NCI-H2081 (cell line): Measurements from ENCODE around the gene TBC1D16.
A peak's percentile ranks its signal among the peaks of the same experiment; 100 is the strongest.
"Not testable (repeated sequence)": the region's sequence is repeated elsewhere in the genome, so short reads cannot be mapped to it uniquely, and the experiment has no call there.

Experiments used
- DNase-seq, 2 experiments: peaks; one replicate each; lab custom pipeline; 2025; lab: John Stamatoyannopoulos, UW

TBC1D16 gene

DNA sequence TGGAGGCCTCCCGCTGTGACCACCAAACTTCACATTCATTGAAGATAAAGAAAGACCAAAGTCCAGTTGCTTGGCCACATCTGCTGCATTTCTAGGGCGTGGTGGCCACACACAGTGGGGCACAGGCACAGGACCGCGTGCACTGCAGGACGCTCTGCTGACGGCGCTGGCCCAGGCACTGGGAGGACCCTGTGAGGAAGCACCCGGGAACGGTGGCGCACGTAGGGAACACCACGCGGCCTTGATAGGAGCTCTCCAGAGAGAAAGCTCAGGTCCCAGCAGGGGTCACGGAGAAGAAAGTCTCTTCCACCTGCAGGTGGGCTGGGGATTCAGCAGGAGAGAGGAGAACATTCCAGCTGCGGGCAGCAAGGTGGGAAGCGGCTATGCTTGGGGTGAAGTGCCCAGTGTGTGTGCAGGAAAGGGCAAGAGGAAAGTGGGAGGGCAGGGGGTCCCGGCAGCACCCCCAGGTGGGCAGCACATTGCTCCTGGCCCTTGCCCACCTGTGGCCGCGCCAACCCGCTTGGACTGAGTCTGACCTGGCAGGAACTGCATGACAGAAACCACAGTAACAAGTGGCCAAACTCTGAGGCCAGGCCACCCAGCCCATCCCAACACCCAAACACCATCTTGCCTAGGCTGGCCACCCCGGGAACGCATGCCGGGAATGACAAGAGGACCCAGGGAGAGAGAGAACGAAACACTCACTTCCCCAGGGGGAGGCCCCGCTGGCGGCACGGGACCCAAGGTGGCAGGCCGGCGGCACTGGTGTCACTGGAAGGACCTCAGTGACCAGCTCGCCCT, 32.8 kb downstream of the TBC1D16 start:
- DNase-seq = no peak

DNA sequence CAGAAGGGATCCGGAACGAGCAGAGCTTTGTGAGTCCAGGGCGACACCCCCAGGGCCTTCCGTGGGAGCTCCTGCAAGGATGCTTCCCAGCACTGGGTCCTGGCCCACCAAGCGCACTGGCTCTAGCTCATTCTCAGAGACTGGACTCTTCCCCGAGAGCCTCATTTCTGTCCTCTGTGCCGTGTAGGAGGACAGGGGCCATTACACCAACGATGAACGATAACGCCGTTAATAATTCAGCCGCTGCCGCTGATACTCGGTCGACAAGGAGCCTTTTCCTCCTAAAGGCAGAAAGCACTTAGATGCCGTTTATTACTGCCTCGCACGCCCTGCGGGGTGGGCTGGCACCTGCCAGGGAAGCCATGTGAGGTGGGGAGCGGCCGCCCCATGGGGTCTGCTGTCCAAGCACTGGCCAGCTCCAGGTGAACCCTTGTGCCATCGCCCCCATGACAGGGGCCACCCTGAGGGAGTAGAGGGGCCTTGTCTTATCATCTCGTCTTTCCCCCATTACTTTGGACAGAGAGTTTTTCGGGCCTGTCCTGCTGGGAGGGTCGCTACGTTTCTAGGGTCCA, 33.5 kb downstream of the TBC1D16 start:
- DNase-seq = no peak

DNA sequence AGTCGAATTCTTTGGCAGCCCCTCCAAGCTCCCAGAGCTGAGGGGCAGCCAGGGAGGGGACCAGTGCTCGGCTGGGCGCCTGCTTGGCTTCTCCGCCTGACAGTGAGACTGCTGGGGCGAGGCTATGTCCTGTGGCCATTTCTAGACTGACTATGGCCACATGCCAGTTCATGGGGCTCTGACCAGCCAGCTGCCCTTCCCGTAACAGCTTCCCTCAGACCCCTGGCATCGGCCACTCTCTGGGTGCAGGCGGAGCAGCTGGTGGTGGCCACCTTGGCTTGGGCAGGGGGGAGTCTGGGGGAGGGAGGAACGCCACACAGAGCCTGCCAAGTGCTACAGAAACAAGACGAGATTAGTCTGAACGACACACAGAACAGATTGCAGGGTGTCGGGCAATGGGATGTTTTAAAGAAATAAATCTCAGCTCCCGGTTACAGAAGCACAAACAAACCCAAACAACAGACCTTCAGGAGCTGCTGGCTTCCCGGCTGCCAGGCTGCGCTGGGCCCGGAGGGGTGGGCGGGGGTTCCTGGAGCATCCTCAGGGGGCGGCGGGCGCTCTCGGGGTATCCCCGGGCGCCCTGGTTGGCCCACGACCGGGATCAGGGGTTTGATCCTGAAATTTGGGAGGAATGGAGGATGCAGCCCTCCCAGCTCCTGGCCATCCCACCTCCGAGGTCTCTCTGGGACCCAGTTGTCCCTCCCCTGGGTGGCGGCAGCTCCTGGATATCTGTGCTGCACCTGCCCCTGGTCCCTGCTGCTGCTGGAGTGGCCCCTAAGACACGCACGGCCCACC, 34.5 kb downstream of the TBC1D16 start:
- DNase-seq = no peak

DNA sequence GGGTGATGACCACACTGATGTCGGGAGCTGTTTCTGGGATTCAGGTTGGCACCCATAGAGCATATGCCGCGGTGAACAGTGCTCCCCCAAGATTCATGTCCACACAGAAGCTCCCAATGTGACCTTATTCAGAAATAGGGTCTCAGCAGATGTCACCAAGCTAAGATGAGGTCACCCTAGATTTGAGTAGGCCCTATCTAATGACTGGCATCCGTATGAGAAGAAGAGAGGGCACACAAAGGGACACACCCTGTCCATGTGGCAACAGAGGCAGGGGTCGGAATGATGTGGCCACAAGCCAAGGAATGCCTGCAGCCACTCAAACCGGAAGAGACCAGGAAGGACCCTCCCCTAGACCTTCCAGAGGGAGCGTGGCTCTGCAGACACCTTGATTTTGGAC, 35.5 kb downstream of the TBC1D16 start:
- no peak for DNase-seq

DNA sequence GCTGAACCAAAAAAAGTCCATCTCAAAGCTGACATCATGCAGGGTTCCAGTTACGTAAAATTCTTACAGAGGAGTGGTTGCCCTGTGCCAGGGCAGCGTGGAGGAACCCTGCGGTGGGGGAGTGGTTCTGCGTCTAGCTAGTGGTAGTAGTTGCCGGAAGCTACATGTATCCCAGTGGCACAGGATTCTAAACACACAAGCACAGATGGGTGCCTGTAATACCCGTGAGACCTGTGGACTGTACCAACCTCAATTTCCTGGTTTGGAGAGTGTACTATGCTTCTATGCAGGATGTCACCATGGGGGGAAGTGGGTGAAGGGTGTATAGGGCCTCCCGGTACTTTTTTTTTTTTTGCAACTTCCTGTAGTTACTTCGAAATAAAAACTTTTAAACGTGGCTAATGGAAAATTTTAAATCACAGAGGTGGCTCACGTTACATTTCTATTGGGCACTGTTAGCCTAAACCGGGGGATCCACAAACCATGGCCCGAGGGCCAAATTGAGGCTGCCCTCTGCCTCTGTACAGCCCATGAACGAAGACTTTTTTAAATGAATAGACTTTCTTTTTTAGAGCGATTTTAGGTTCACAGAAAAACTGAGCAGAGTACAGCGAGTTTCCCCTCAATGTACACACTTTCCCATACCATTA, 38.5 kb downstream of the TBC1D16 start:
- DNase-seq = no peak

DNA sequence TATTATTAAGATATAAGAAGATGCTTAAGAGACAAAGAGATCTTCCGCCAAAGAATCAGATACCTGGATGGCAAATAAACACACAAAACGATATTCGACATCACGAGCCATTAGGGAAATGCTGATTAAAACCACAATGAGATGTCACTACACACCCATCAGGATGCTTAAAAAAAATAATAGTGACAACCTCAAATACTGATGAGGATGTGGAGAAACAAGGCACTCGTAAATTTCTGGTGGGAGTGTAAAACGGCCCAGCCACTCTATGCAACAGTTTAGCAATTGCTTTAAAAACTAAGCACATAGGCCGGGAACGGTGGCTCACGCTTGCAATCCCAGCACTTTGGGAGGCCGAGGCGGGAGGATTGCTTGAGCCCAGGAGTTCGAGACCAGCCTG, 39.4 kb downstream of the TBC1D16 start:
- no peak for DNase-seq

DNA sequence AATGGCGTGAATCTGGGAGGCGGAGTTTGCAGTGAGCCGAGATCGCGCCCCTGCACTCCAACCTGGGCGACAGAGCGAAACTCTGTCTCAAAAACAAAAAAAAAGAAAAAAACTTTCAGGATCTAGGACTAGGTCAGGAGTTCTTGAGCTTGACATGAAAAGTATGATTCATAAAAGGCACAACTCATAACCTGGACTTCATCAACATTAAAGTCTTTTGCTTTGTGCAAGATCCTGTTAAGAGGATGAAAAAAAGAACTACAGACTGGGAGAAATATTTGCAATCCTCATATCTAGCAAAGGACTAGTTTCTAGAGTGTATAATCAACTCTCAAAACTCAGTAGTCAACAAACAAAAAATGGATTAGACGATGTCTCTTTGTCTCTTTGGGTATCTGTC, 40.0 kb downstream of the TBC1D16 start:
- DNase-seq = no peak

DNA sequence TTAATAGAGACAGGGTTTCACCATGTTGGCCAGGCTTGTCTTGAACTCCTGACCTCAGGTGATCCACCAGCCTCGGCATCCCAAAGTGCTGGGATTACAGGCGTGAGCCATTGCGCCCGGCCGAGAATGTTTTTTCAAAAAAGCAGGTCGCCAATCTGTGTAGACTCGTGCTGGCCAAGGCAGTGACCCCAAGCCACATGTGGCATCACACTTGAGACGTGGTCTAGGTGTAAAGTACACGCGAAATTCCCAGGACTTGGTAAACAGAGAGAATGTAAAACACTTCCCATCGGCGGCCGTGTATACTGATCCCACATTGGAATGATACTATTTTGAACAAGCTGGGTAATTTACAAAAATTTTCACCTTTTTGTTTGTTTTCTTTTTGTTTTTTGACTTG, 41.1 kb downstream of the TBC1D16 start:
- no peak for DNase-seq

DNA sequence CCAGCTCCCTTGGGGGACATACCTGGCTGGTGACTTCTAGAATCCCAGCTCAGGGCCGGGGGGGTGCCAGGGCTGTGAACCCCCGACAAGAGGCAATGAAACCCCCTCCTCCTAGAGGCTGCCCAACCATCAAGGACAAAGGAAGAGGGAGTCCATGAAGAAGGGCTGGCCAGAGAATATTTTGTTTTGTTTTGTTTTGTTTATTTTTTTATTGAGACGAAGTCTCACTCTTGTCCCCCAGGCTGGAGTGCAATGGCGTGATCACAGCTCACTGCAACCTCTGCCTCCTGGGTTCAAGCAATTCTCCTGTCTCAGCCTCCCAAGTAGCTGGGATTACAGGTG, 41.5 kb downstream of the TBC1D16 start:
- not testable (repeated sequence) for DNase-seq

DNA sequence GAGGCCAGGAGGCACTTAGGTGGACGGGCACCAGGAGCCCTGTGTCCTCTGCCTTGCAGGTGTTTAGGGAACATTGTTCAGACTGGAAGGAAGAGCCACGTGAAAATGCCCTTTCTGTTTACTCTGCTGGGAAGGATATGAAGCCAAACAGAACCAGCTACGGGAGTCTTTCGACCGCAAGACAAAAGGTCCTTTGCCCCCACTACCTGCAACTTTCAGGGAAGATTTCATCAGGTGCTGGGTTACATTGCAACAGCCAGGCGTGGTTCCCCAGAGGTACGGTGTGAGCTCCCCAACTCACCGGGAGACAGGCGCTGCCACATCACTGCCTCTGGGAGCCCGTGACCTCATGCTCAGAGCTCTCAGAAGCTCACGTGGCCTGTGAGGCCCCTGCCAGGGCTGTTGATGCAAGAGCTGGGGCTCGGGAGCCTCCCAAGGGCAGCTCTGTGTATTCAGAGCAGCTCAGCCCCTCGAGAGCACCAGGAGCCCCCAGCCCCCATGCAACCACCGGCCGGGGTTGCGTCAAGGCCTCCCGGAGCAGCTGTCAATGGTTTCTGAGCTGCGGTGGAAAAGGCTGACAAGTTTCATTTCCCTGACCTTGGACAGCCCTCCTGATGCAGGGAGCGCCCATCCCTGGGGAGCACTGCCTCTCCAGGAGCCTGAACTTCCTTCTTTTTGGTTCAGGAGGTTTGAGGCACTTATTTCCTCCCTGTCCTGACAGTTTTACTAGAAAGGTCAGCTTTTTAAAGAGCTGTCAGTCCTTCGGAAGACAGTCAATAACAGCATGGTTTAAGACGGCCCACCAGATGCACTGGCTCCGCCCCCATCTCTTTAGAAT, 42.1 kb downstream of the TBC1D16 start:
- DNase-seq = no peak

DNA sequence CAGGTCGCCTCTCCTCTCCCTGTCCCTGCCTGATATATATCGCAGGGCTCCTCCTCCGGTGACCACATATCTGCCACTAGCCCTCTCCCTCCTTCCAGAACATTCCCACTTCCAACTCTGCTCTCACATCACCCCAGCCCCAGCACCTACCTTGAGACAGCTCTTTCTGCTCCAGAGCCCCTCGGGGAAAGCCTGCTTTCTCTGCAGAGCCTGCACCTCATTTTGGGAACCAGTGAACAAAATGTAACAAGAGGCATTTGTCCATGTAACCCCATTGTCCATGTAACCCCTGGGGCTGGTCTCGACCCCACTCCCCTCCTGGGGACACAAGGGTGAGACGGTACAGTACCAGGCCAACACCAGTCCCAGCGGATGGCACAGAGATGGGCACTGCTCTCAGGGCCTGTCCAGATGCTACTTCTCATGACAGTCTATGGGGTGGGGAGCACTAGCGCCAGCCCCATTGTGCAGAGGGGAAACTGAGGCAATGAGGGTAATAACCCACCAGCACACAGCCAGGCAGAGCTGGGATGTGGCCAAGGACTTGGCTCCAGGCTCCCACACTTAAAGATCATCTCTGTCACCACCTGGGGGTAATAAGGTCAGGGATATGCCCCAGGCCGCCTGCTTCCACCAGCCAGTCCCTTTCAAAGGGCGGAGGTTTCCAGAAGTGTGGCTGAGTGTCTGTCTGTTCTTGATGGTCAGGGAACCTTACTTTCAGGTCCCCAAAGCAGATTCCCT, 42.9 kb downstream of the TBC1D16 start:
- no peak for DNase-seq

DNA sequence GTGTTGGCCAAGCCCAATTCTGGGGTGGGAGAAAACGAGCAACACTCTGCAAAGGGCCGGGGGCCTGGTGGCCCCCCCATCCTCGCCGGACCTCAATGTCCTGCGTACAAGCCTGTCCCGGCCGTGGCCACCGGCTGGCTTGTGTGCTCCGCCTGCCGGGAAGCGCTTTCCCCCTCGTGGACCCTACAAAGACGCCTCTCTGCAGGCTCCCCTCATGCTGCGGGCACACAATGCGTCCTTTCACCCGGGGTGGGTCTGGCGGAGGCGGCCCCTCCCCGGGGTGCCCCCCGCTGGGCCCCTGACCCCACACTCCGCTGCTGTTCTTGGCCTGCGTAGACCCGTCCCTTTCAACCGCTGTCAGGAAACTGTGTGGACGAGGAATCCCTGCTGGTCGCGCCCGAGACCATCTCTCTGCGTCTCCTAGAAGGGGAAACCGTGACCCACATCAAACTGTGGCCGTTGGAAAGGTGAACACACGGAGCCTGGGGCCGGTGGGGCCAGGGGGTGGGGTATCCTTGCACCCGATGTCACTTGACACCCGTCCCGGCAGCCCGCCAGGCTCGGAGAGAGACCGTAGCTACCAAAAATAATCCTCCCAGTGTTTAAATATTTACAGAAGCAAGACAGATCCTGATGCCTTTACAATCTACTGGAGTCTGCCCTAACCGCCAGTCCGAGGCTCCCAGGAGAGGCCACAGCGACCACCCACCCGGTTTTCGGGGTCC, 43.6 kb downstream of the TBC1D16 start:
- peak; percentile 42 to 61 for DNase-seq

DNA sequence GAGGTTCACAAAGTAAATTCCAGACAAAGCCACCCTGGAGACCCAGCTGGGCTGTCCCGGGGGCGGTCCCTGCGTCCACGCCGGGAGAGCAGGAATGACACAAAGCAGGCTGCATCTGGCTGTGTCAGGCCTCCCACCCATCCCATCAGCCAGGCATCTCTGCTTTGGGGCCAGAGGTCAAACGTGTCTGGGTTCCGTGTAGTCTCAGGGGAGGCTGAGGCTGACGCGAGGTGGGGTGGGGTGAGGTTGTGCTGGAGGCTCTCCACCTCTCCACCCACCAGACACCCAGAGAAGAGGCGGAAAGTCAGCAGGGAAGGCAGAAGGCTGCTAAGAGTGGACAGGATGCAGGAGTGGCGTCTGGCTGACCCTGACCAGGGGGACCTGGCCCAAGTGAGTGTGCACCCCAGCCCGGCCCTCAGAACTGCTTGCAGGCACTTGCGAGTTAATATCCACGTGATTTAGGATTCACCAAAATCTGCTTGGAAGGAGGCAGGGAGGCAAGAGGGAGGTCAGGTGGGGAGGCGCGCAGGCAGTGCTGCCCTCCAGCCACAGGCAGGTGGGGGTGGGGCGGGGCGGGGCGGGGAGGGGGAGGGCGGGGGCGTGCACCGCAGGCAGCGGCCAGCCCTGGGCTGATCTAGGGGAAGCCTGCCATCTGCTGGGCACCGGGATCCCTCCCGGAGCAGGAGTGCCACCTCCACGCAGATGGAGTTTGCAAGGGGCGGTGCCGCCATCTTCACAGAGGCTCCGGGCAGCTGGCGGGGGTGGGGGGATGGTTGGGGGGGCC, 44.3 kb downstream of the TBC1D16 start:
- peak; percentile 87 to 89 for DNase-seq

DNA sequence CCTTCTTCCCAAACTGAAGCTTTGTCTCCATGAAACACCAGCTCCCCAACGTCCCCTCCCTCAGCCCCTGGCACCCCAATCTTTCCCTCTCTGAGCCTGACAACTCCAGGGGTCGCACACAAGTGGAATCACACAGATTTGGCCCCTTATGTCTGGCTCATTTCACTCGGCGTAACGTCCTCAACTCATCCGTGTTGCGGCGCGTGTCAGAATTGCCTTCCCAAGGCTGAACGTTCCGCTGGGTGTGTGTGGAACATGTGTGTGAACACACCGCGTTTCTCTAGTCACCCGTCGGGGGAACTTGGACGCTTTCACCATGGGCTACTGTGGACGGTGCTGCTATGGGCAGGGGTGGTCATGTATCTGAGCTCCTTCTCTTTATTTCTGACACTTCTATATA, 45.0 kb downstream of the TBC1D16 start:
- DNase-seq = no peak

DNA sequence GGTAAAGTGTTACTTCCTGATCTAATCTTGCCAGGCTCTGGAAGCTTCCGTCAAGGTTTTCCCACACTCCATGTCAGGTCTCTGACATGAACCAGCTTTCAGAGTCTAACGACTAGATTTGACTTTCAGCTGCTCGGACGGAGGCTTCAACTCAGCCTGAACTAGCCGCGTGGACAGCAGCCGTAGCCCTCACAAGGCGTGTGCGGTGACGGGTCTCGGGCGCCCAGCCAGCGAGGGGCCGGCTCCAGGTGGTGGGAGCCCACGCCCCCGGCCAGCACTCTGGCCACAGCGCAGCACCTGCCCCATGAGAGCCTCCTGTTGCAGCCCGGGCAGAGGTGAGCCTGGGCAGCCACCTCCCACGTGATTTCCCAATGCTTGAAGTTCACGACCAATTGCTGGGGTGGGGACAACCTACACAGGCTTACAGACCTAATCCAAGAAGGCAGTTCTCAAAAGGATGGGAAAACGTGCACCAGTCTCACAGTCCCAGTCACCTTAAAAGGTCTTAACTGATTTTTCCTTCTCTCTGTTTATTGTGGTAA, 45.5 kb downstream of the TBC1D16 start:
- DNase-seq = no peak

DNA sequence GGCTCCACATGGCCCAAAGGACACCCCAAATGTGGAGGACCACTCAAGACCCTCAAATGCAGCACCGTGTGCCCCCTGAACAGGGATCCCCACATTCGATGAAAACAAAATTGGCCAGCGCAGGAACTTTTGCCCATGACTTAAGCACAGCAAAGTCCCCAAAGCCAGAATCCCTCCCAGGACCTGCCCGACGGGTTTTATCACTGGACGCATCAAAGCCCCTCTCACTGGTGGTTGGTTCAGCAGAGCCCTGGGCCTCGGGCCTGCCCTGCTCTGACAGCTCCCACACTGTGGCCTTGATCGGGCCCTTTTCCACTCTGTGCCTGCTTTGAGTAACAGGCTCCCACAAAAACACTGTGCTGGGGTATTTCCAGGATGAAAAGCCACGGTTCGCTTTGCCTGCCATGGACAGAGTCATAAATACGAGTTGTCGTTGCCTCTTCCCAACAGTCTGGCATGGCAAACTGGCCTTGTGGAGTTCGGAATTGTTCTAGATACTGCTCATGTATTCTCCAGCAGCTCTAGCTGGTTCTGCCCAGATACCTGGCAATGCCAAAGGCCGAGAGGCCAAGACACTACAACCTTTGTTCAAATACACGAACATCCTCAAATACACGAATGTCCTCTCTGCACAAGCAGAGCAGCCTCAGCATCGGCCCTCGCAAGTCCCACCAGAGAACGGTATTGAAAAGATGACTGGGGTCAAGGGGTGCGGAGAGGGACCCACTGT, 46.4 kb downstream of the TBC1D16 start:
- no peak for DNase-seq

DNA sequence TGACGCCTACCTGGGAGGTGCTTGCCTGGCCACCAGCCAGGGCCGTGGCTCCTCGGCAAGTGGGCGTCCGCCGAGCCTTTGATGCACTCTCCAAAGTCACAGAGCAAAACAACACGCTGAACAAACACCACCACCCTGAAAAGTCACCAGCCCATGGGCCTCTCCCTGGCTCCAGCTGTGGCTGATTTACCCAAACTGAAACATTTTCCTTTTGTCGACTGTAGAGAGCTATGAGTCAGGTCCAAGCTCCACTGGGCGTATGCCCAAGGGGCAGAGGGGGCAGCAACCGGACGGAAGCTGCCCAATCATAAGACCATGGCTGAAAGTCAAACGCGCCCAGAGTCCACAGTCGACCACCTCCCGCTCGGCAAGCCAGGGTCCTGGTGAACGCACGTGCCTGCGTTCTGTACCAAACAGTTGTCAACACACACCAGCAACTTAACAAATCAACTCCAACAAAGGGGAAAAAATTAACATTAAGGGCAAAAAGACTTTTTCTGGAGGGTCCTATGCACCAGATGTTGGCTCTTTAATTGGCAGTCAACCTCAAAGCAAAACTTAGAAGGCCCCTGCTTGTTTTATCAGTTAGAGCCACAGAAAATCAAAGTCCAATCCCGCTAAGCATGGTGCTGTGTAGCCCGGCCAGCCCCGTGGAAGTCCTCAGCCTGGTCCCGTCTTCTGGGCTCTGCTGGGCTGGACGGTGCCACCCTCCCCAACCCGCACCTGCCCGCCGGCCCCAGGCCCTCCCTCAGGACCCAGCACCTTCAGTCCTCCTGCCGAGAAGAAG, 47.3 kb downstream of the TBC1D16 start:
- peak; percentile 34 to 74 for DNase-seq

DNA sequence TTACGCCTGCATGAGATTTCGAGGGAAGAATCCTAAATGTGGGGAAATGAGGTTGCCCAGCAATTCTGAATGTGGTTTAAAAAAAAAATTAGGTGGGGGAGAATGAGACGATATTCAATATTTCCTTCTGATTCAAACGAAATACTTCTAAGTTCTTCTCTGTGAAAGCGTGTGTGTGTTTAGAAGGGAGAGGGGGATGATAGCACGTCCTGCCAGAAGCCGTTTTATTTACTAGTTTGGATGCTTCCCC, 47.8 kb downstream of the TBC1D16 start:
- no peak for DNase-seq
